ENCODE results near the gene SGPL1.

Gene SGPL1

GRCh38 chr10:70777063-70777875, 38.5 kb upstream of the SGPL1 start:
- no peak overlapping the region for H3K27ac ChIP-seq
- no peak for DNase-seq (ENCODE audit: low spot score)
- no peak for TF ChIP-seq CTCF (conservative IDR thresholded peaks at IDR 0.05; ENCODE audit: low read depth)
- POLR2A ChIA-PET (ENCODE audit: low non-redundant PET): no interaction called here
- CTCF ChIA-PET: interaction anchor here (0.6 to 1.0 kb wide), 2 partner anchors 44 to 214 kb away, joined by 3 read pairs; no protein-coding TSS in a partner anchor

GRCh38 chr10:70778267-70778924, 37.4 kb upstream of the SGPL1 start:
- no peak overlapping the region for H3K27ac ChIP-seq
- TF ChIP-seq CTCF (conservative IDR thresholded peaks at IDR 0.05; ENCODE audit: low read depth): no peak
- no peak for DNase-seq (ENCODE audit: low spot score)
- CTCF ChIA-PET: interaction anchor here (0.5 to 0.6 kb wide), 2 partner anchors 35 to 216 kb away, joined by 3 read pairs; no protein-coding TSS in a partner anchor
- POLR2A ChIA-PET (ENCODE audit: low non-redundant PET): no interaction called here

- CTCF ChIA-PET: interaction anchor here (0.6 kb wide), 1 partner anchor 40 kb away, joined by 4 read pairs; no protein-coding TSS in a partner anchor
- no peak for TF ChIP-seq CTCF (conservative IDR thresholded peaks at IDR 0.05; ENCODE audit: low read depth)
- no peak overlapping the region for H3K27ac ChIP-seq
- DNase-seq (ENCODE audit: low spot score): no peak
- POLR2A ChIA-PET (ENCODE audit: low non-redundant PET): no interaction called here
Observed at GRCh38 chr10:70779088-70779487, 36.7 kb upstream of the SGPL1 start.

GRCh38 chr10:70779511-70780369, 36.0 kb upstream of the SGPL1 start:
- H3K27ac ChIP-seq: no peak overlapping the region
- no peak for TF ChIP-seq CTCF (conservative IDR thresholded peaks at IDR 0.05; ENCODE audit: low read depth)
- no peak for DNase-seq (ENCODE audit: low spot score)
- ChIA-PET CTCF (interaction anchor here (0.6 kb wide), 2 partner anchors 39 to 77 kb away, joined by 3 to 4 read pairs; no protein-coding TSS in a partner anchor), POLR2A (ENCODE audit: low non-redundant PET) (no interaction called here)

GRCh38 chr10:70780370-70780760, 35.4 kb upstream of the SGPL1 start:
- ChIA-PET CTCF (interaction anchor here (0.6 kb wide), 1 partner anchor 14 kb away, joined by 3 read pairs; no protein-coding TSS in a partner anchor), POLR2A (ENCODE audit: low non-redundant PET) (no interaction called here)
- H3K27ac ChIP-seq: no peak overlapping the region
- DNase-seq (ENCODE audit: low spot score): no peak
- no peak for TF ChIP-seq CTCF (conservative IDR thresholded peaks at IDR 0.05; ENCODE audit: low read depth)

GRCh38 chr10:70780772-70781171, 35.0 kb upstream of the SGPL1 start:
- TF ChIP-seq CTCF (conservative IDR thresholded peaks at IDR 0.05; ENCODE audit: low read depth): no peak
- H3K27ac ChIP-seq: no peak overlapping the region
- ChIA-PET POLR2A (ENCODE audit: low non-redundant PET) (no interaction called here), CTCF (interaction anchor here (0.6 kb wide), 1 partner anchor 13 kb away, joined by 3 read pairs; no protein-coding TSS in a partner anchor)
- no peak for DNase-seq (ENCODE audit: low spot score)

Measured in RWPE1 (cell line).